Natural killer cell (primary cell): ENCODE results near the gene ACTR1A. TPM values are rescaled to one million over a fixed set of nuclear protein-coding genes. Genes with fewer than 3 reads are reported as not detected.

Experiments used
- ATAC-seq, 3 donors: fragments of 150-1000 bp in 2 of 3; fragments of 200-7000 bp in 1 of 3; cut with Tn5 transposase; 1 replicate in 1 of 3; 2 replicates in 2 of 3; pipeline ENCODE4 v1.10.0; 2021; ENCODE audit warnings: mild to moderate bottlenecking in 2 of 3, moderate library complexity in 2 of 3
- DNase-seq, 2 donors: peaks; one replicate each; pipeline versions ENCODE4 v3.0.0 to v3.0.0-alpha.2; 2013 to 2021; ENCODE audit warnings: mixed read lengths in 1 of 2
- H3K27ac ChIP-seq: one replicate; pipeline ENCODE4 v1.5.1; 2013; ENCODE audit warnings: mild to moderate bottlenecking, low read length
- H3K27me3 ChIP-seq: one replicate; pipeline ENCODE4 v1.6.1; 2013; ENCODE audit warnings: low read length; ENCODE audit not compliant: control insufficient read depth, insufficient read depth
- H3K36me3 ChIP-seq: one replicate; pipeline ENCODE4 v1.6.1; 2013; ENCODE audit warnings: low read length; ENCODE audit not compliant: control insufficient read depth, insufficient read depth
- H3K4me1 ChIP-seq: one replicate; pipeline ENCODE4 v1.6.1; 2013; ENCODE audit warnings: low read length; ENCODE audit not compliant: control insufficient read depth, insufficient read depth
- H3K4me3 ChIP-seq: one replicate; pipeline ENCODE4 v1.5.1; 2013; ENCODE audit warnings: low read length
- H3K9me3 ChIP-seq: one replicate; pipeline ENCODE4 v1.6.1; 2013; ENCODE audit warnings: low read length; ENCODE audit not compliant: control insufficient read depth, insufficient read depth
- H3K27ac Mint-ChIP-seq, 2 donors: one replicate each; pipeline ENCODE4 v1.8.0; 2022; ENCODE audit warnings: mild to moderate bottlenecking in 2 of 2, mixed read lengths in 2 of 2, moderate library complexity in 1 of 2
- H3K27me3 Mint-ChIP-seq, 2 donors: one replicate each; pipeline ENCODE4 v1.8.0; 2022; ENCODE audit warnings: low read depth in 2 of 2, mixed read lengths in 2 of 2
- H3K36me3 Mint-ChIP-seq: one replicate; pipeline ENCODE4 v1.8.0; 2022; ENCODE audit warnings: mixed read lengths
- H3K4me1 Mint-ChIP-seq, 2 donors: one replicate each; pipeline ENCODE4 v1.8.0; 2022; ENCODE audit warnings: mixed read lengths in 2 of 2
- H3K4me3 Mint-ChIP-seq: one replicate; pipeline ENCODE4 v1.8.0; 2022; ENCODE audit warnings: mild to moderate bottlenecking, moderate library complexity, mixed read lengths
- H3K9me3 Mint-ChIP-seq, 2 donors: one replicate each; pipeline ENCODE4 v1.8.0; 2022; ENCODE audit warnings: mixed read lengths in 2 of 2
- CTCF ChIP-seq: fragments of 200-600 bp; IDR thresholded peaks from one replicate; pipeline ENCODE4 v1.8.0; 2022; ENCODE audit warnings: antibody characterized with exemption
- WGBS: methylation state at CpG from one replicate; pipeline ENCODE4 v1.1.7; 2013; ENCODE audit warnings: missing lambda C conversion rate; ENCODE audit not compliant: insufficient coverage; 5-methylcytosine and 5-hydroxymethylcytosine counted together
- intact Hi-C: fragments of 100-400 bp; cut with micrococcal nuclease; formaldehyde crosslinking; loops from one replicate; pipeline ENCODE4 v1.14.2; 2022
- total RNA-seq, 4 donors: library from RNA; stranded (reverse); fragments of 120-200 nt in 1 of 4; gene quantifications; one replicate each; pipeline versions ENCODE4 v1.2.3 to v1.2.4, GENCODE V29; 2013 to 2022

The ACTR1A gene
- total RNA-seq, 3 donors from 2014 or later (not counting 1 experiment from before 2014, with no cell fraction given), result 101 to 129 (median 110) TPM

GRCh38 chr10:102470579-102471546 lies 31.6 kb downstream of the ACTR1A start:
- no peak for TF ChIP-seq CTCF
- H3K27ac Mint-ChIP-seq, result no peak overlapping the region
- H3K27me3 ChIP-seq, result no peaks in the 10 kb centered on the region
- no peak overlapping the region for H3K27ac ChIP-seq
- no peaks in the 10 kb centered on the region for H3K36me3 Mint-ChIP-seq
- ATAC-seq, result no peak
- peaks cover 8% of the 10 kb centered on the region for H3K4me1 ChIP-seq
- no peak overlapping the region for H3K4me3 ChIP-seq
- no peak overlapping the region for H3K4me3 Mint-ChIP-seq
- WGBS, result 97% methylated on average over 34 of the region's 36 CpGs
- no peak for DNase-seq
- peaks cover 0 to 16% of the 10 kb centered on the region in 2 donors for H3K4me1 Mint-ChIP-seq
- no peaks in the 10 kb centered on the region for H3K9me3 ChIP-seq
- no peaks in the 10 kb centered on the region for H3K36me3 ChIP-seq
- no peaks in the 10 kb centered on the region for H3K27me3 Mint-ChIP-seq
- intact Hi-C loops, result loop anchor here (10.0 kb wide), 1 partner anchor 316 kb away; the partner anchor contains the start of gene NOLC1
- H3K9me3 Mint-ChIP-seq, result no peaks in the 10 kb centered on the region

GRCh38 chr10:102468683-102469082 lies 33.8 kb downstream of the ACTR1A start:
- no peaks in the 10 kb centered on the region for H3K27me3 ChIP-seq
- Mint-ChIP-seq H3K27me3 (no peaks in the 10 kb centered on the region), H3K4me1 (peaks cover 0 to 15% of the 10 kb centered on the region in 2 donors), H3K27ac (no peak overlapping the region), H3K4me3 (no peak overlapping the region), H3K9me3 (no peaks in the 10 kb centered on the region), H3K36me3 (no peaks in the 10 kb centered on the region)
- peaks cover 7% of the 10 kb centered on the region for H3K4me1 ChIP-seq
- H3K36me3 ChIP-seq, result no peaks in the 10 kb centered on the region
- intact Hi-C loops, result no loop called here
- ATAC-seq, result no peak
- WGBS, result 93% methylated on average over 9 of the region's 9 CpGs
- DNase-seq, result no peak
- TF ChIP-seq CTCF, result no peak
- H3K4me3 ChIP-seq, result no peak overlapping the region
- H3K9me3 ChIP-seq, result no peaks in the 10 kb centered on the region
- no peak overlapping the region for H3K27ac ChIP-seq

GRCh38 chr10:102467971-102468438 lies 34.5 kb downstream of the ACTR1A start:
- Histone ChIP-seq H3K27me3 (no peaks in the 10 kb centered on the region), H3K36me3 (no peaks in the 10 kb centered on the region), H3K4me3 (no peak overlapping the region), H3K27ac (no peak overlapping the region), H3K9me3 (no peaks in the 10 kb centered on the region), H3K4me1 (peaks cover under 1% of the 10 kb centered on the region)
- TF ChIP-seq CTCF, result no peak
- no peak for DNase-seq
- H3K27me3 Mint-ChIP-seq, result peaks cover 0 to 2% of the 10 kb centered on the region in 2 donors
- H3K4me1 Mint-ChIP-seq, result peaks cover under 1 to 8% of the 10 kb centered on the region in 2 donors
- H3K9me3 Mint-ChIP-seq, result no peaks in the 10 kb centered on the region
- no peak overlapping the region for H3K4me3 Mint-ChIP-seq
- intact Hi-C loops, result no loop called here
- WGBS, result 80% methylated on average over 6 of the region's 6 CpGs
- no peak for ATAC-seq
- H3K27ac Mint-ChIP-seq, result no peak overlapping the region
- H3K36me3 Mint-ChIP-seq, result no peaks in the 10 kb centered on the region
